RWPE1 (cell line): ENCODE results near the gene ZNF219.
"Not testable (repeated sequence)": the region's sequence is repeated elsewhere in the genome, so short reads cannot be mapped to it uniquely, and the experiment has no call there.

Experiments
- CTCF ChIA-PET: fragments of 350-600 bp; sonication (Branson Sonifier 250); formaldehyde crosslinking; extraction: SDS; loops from one replicate; lab custom pipeline; 2021; lab: Yijun Ruan, JAX
- POLR2A ChIA-PET: fragments of 400-600 bp; formaldehyde crosslinking; extraction: SDS; loops from one replicate; lab custom pipeline; 2020; ENCODE audit warnings: antibody characterized with exemption; ENCODE audit not compliant: low non-redundant PET; lab: Yijun Ruan, JAX
- DNase-seq: peaks from one replicate; pipeline ENCODE4 v3.0.0; 2012; ENCODE audit warnings: low spot score
- H3K27ac ChIP-seq: fragments of 450-650 bp; 2 replicates; pipeline ENCODE4 v1.5.1; 2017
- TF ChIP-seq, protein P1 (sequence below): fragments of 450-650 bp; conservative IDR thresholded peaks from 2 replicates; pipeline ENCODE4 v1.5.1; 2017; ENCODE audit warnings: low read depth, mild to moderate bottlenecking

The ZNF219 gene

DNA sequence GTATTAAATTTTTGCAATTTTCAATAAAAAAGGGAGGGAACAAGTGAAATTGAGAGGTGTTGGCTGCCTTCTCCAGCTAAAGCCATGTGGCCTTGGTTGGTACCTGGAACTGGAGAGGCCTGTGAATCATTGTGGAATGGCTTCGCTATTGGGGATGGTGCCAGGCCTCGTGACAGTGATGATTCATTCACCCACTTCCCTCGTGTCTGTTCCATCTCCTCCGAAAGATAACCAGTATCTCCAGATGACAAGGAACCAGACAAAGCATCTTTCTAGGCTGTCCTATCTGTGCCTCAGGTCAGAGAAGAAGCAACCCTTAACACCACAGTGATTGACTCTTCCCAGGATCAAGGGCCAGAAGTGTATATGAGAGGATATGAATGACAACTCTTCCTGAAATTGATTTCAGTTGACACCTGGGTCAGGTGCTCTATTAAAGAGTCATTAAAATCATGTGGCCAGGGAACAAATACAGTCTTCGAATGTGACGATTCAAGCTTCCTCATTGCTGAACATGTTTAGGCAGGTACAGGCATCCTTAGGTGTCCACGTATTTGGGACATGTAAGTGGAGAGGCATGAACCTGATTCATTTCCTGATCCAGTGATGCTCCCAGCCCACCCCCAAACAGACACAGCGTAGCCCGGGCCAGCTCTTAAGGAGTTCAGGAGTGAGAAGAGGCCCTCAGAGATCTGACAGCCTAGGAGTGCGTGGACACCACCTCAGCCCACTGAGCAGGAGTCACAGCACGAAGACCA, 56.6 kb downstream of the ZNF219 start, which contains the start of gene RNASE7:
RNASE7 (plus strand) TSS at position 687 of the 758 bp plus-strand sequence. CDS start 631 bp downstream, outside the sequence.
- peak; percentile 90 for DNase-seq
- POLR2A ChIA-PET = interaction anchor here (0.5 to 1.0 kb wide), 4 partner anchors 17 to 422 kb away, joined by 3 read pairs; no protein-coding TSS in a partner anchor
- peak within 1 kb of the TSS; percentile 56 for H3K27ac ChIP-seq
- TF ChIP-seq, protein P1, sequence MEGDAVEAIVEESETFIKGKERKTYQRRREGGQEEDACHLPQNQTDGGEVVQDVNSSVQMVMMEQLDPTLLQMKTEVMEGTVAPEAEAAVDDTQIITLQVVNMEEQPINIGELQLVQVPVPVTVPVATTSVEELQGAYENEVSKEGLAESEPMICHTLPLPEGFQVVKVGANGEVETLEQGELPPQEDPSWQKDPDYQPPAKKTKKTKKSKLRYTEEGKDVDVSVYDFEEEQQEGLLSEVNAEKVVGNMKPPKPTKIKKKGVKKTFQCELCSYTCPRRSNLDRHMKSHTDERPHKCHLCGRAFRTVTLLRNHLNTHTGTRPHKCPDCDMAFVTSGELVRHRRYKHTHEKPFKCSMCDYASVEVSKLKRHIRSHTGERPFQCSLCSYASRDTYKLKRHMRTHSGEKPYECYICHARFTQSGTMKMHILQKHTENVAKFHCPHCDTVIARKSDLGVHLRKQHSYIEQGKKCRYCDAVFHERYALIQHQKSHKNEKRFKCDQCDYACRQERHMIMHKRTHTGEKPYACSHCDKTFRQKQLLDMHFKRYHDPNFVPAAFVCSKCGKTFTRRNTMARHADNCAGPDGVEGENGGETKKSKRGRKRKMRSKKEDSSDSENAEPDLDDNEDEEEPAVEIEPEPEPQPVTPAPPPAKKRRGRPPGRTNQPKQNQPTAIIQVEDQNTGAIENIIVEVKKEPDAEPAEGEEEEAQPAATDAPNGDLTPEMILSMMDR = no peak
- CTCF ChIA-PET = interaction anchor here (0.6 to 4.6 kb wide), 3 partner anchors 26 to 71 kb away, joined by 3 to 83 read pairs (median 8); no protein-coding TSS in a partner anchor

DNA sequence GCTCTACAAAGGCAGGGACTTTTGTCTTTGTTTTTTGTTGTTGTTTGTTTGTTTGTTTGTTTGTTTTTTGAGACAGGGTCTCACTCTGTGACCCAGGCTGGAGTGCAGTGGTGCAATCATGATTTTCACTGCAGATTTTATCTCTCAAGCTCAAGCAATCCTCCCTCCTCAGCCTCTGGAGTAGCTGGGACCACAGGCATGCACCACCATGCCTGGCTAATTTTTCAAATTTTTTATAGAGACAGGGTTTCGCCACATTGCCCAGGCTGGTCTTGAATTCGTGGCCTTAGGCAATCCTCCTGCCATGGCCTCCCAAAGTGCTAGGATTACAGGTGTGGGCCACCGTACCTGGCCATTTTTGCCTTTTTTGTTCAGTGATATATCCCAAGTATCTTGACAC, 57.5 kb downstream of the ZNF219 start:
- H3K27ac ChIP-seq = peak overlapping the region; percentile 56; the same call in 1 of the 2 replicates
- POLR2A ChIA-PET, DNase-seq: not testable (repeated sequence)
- CTCF ChIA-PET = interaction anchor here (0.8 to 4.6 kb wide), 4 partner anchors 21 to 95 kb away, joined by 3 to 83 read pairs (median 11); no protein-coding TSS in a partner anchor

DNA sequence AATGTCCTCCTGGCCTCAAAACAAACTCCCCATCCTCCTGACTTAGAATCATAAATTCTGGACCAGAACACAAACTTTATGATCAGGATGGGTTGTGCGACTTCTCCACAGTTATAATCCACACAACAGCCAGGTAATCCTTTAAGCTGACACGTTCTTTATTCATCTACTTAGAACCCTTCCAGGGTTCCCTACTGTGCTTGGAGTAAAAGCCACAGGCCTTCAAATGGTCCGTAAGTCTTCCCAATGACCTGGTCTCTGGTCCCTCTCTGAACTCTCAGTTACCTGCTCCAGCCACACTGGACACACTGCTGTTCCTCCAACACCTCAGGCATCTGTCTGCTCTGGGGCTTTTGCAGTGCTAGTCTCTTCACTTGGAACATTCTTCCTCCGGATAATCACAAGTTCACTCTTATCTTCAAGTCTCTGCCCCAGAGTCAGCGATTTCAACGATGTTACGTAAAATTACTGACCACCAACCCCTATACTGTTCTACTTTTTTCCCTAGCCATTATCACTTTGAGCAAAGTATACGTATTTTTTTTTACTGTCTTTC, 58.0 kb downstream of the ZNF219 start:
- CTCF ChIA-PET = interaction anchor here (0.6 to 4.6 kb wide), 10 partner anchors 9 to 349 kb away, joined by 3 to 83 read pairs (median 6); no protein-coding TSS in a partner anchor
- TF ChIP-seq, protein P1 = no peak
- H3K27ac ChIP-seq = no peak overlapping the region
- POLR2A ChIA-PET = no interaction called here
- no peak for DNase-seq
